Measurements from ENCODE around the gene SRSF10.
"Not testable (repeated sequence)": the region's sequence is repeated elsewhere in the genome, so short reads cannot be mapped to it uniquely, and the experiment has no call there.

The SRSF10 gene

DNA sequence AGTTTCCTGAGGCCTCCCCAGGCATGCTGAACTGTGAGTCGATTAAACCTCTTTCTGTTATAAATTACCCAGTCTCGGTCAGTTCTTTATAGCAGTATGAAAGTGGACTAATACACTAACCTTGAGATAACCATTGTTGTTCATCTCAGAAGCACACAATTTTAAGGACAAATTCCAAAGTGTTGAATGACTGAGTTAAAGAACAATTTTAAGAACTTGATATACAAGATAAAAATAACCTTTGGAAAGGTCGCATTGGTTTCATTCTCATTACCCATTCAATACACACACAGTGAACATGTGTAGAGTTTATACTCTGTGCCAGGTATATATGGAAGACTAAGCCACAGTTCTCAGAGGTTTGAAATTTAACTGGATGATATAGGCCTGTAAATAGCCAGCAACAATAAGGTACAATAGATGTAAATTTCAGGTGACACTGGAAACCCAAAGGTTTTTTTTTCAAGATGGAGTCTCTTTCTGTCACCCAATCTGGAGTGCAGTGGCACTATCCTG lies 19.1 kb upstream of the SRSF10 start:
- in situ Hi-C loops (cut with HindIII; ENCODE audit: low sequenced_read_pairs): no loop called here

DNA sequence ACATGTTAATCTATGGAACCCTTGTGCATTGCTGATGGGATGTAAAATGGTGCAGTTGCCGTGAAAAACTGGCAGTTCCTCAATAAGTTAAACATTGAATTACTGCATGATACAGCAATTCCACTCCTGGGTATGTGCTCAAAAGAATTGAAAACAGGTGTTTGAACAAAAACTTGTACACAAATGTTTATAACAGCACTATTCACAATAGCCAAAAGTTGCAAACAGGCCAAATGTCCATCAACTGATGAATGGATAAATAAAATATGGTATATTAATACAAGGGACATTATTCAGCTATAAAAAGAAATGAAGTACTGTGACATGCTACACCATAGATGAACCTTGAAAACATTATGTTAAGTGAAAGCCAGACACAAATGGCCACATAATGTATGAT lies 17.7 kb upstream of the SRSF10 start:
- in situ Hi-C loops (cut with HindIII; ENCODE audit: low sequenced_read_pairs): no loop called here

DNA sequence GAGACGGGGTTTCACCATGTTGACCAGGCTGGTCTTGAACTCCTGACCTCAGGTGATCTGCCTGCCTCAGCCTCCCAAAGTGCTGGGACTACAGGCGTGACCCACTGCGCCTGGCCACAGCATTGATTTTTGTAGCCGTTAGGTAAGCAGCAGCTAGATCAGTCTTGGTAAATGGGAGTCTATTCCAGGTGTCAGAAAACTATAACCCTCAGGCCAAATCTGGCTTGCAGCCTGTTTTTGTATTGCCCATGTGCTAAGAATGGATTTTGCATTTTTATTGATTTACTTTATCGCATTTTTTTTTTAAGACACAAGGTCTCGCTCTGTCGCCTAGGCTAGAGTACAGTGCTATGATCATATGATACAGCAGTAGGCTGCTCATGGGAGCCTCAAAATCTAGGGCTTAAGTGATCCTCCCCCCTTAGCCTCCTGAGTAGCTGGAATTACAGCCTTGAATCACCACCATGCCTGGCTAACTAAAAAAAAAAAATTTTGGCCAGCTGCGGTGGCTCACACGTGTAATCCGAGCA lies 16.6 kb upstream of the SRSF10 start:
- in situ Hi-C loops (cut with HindIII; ENCODE audit: low sequenced_read_pairs): no loop called here

DNA sequence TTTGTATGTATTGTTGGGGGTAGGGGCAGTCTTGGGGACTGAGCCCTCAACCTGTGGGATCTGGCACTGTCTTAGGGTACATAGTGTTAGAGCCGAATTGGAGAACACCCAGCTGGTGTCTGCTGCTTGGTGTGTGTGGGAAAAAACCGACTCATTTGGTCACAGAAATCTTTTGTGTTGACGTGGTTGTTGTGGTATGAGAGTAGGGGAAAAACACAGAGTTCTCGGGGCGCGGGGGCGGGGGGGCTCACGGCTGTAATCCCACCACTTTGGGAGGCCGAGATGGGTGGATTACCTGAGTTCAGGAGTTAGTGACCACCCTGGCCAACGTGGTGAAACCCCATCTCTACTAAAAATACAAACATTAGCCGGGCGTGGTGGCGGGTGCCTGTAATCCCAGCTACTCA lies 15.3 kb upstream of the SRSF10 start:
- in situ Hi-C loops (cut with HindIII; ENCODE audit: low sequenced_read_pairs): no loop called here

DNA sequence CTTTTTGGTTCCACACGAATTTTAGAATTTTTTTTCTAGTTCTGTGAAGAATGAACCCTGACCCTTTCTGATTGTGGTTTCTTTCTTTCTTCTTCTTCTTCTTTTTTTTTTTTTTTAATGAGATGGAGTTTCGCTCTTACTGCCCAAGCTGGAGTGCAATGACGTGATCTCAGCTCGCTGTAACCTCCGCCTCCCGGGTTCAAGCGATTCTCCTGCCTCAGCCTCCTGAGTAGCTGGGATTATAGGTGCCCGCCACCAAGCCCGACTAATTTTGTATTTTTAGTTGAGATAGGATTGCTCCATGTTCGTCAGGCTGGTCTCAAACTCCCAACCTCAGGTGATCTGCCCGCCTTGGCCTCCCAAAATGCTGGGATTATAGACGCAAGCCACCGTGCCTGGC lies 11.9 kb upstream of the SRSF10 start:
- in situ Hi-C loops (cut with HindIII; ENCODE audit: low sequenced_read_pairs): not testable (repeated sequence)

DNA sequence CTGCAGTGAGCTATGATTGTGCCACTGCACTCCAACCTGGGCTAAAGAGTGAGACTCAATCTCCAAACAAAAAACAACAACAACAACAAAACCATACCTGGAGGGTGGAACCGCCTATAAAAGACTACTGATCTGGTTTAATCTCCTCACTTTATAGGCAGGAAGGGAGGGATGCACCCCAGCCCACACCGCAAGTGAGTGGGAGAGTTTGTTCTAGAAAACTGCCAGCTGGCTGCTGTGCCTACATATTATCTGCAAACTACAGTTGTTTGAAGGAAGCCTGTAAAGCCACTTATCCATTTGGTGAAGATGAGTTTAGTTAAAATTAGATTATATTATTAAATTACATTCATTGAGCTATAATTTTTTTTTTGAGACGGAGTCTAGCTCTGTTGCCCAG lies 9.1 kb upstream of the SRSF10 start:
- in situ Hi-C loops (cut with HindIII; ENCODE audit: low sequenced_read_pairs): no loop called here

DNA sequence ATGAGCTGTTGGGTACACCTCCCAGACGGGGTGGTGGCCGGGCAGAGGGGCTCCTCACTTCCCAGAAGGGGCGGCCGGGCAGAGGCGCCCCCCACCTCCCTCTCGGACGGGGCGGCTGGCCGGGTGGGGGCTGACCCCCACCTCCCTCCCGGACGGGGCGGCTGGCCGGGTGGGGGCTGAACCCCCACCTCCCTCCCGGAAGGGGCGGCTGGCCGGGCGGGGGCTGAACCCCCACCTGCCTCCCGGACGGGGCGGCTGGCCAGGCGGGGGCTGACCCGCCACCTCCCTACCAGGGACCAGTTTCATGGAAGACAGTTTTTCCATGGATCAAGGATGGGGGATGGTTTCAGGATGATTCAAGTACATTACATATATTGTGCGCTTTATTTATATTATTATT lies 6.9 kb upstream of the SRSF10 start:
- in situ Hi-C loops (cut with HindIII; ENCODE audit: low sequenced_read_pairs): not testable (repeated sequence)

DNA sequence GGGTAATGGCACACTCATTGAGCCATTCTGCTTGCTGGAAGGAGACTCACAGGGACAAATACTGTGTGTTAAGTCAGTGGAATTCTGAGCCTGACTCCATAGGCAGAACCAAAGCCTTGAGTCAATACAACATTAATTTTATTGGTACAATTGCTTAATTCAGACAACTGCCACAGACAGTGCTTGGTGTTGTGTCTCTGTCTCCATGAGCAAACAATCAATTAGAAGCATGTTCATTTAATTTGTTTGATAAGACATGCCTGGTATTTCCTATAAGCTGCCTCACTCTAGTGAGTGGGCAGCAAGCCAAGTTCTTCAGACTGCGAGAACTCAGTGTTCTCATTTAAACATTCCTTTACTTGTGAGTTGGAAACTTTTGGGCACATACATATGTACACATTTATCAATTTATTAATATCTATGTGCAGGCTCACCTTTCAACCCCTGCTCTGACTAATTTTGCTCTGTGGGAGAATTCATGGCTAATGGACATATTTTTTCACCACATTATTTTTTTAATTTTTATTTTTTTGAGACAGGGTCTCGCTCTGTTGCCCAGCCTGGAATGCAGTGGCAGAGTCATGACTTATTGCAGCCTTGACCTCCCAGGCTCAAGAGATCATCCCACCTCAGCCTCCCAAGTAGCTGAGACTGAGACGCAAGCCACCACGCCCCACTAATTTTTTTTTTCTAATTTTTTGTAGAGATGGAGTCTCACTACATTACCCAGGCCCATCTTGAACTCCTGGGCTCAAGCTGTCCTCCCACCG lies 4.5 kb upstream of the SRSF10 start:
- in situ Hi-C loops (cut with HindIII; ENCODE audit: low sequenced_read_pairs): no loop called here

DNA sequence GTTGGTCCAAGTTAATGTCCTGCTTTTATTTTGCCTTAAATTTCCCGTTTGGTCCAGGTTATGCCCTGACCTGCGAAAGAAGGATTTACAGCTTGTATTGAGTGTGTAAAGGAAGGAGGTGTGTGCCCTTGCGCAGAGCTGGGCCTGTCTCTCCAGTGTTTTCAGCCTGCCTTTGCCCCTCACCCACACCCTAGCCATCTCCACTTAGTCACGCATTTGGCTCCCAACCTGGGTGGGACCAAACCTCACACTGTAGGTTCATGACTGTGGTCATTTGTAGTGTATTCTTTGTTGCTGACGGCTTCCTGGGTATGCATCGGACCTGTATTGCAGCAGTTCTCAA lies 572 bp upstream of the SRSF10 start:
- in situ Hi-C loops (cut with HindIII; ENCODE audit: low sequenced_read_pairs): no loop called here

DNA sequence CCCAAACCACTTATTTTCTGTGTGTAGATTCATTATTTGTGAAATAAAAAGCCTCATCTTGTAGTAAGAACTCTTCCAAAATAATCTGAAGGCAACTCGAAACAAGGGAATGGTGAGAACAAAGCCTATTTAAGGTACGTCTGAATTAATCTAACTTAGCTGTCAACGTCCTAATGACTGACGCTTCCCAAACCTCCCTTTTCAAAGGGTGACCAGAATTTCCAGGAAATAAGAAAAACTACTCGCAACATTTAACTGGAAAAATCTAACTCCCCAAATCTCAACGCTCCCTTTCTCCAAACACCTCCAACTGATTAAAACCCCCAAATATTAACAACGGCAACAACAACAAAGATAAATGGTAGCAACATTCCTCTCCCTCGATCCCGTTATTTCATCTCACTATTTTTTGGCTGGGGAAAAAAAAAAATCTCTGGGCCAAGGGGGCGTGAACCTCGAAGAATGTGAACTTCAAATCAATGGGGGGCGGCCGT lies 693 bp downstream of the SRSF10 start:
- in situ Hi-C loops (cut with HindIII; ENCODE audit: low sequenced_read_pairs): no loop called here

DNA sequence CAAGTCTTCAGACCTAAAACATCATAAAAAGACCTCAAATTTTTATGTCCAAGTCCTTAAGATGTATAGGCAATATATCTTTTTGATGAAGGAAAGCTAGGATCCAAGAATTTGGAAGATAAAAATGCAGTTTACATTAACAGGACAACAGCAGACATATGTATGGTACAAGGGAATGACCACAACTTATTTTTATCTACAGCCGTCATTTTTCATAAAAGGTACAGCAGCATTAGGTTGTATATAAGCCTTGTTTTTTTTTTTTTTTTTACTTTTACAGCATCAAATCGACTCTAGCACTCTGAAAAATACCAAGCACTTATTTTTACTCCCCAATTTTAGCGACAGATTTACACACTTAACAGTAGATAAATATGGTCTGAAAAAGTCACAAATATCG lies 1.3 kb downstream of the SRSF10 start:
- in situ Hi-C loops (cut with HindIII; ENCODE audit: low sequenced_read_pairs): no loop called here

DNA sequence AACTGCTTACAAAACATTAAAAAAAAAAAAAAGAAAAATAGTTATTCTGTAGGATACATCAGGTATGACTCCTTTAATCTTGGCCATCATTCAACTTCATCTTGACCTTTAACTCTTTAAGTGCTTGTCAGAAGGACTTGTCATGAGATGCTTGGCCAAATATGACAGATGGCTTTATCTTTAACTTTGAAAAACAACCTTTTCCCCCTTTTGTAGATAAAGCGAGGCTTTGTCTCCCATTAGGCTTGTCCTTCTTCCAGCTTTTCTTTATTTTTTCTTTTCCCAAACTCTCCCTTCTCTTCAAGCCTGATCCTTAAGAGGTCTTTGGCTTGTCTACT lies 2.3 kb downstream of the SRSF10 start:
- in situ Hi-C loops (cut with HindIII; ENCODE audit: low sequenced_read_pairs): no loop called here

DNA sequence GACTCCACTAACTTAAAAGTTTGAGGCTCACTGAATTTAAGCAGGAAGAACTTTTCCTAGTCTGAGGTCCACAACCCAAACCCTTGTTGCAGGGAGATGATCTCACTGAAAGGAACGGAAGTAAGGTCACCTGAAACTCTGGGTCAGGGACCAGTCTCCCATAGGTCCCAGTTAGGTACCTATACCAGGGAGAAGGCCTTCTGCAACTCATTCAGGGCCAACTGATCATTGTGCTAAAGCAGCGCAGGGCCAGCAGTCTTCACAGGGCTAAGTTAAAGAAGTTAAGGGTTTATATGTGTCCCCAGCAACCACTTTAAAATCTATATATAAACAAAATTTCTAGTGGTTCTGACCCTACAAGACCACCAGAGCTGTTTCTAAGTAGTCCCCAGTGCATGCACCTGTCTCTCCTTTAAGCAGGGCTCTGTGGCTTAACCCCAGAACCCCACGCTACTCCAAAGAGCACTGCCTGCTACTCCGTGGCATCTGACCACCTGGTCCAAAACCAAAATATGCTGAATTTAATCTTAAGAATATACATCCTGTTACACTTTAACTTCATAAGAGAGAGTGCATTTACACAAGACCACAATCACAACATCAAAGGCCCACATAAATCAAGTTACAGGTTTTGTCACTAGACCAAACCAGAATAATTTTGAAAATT lies 2.8 kb downstream of the SRSF10 start:
- in situ Hi-C loops (cut with HindIII; ENCODE audit: low sequenced_read_pairs): no loop called here

DNA sequence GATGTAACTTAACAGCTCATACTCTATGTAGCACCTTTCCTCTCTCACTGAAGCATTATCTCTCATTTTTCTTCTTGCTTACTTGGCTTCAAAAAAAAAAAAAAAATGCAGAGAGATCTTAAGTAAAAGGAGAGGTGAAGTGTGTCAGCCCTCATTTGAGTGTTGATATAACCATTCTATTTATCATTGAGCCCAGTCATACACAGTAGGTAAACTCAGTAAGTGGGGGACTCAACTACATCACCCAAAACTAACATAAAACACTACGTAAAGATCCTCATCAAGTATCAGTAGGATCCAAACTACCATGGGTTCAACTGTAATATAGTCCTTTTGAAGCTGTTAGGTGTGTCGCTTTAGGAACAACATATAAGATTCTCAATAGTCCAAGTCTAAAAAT lies 12.3 kb downstream of the SRSF10 start:
- in situ Hi-C loops (cut with HindIII; ENCODE audit: low sequenced_read_pairs): no loop called here

DNA sequence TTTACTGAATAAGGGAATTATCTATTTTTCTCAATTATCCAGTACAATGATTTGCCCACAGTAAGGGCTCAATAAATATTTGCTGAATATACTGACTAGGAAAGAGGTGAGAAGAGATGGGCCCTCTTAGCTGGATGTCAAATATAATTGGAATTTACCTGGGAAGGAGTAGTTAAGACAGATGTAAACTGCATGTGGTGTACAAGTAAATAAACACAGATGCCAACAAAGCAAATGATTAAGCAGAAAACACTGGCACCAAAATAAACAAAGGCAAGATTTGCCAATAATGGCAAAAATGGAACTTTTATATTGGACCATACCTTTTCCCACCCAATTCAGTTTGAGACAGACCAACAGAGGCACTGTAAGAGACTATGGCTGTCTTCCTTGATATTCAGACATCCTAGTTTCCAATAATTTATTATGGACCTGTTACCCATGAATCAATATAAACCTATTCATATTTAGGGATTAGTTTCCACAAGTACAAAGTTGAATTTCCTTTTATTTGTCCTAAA lies 13.1 kb downstream of the SRSF10 start:
- in situ Hi-C loops (cut with HindIII; ENCODE audit: low sequenced_read_pairs): no loop called here

DNA sequence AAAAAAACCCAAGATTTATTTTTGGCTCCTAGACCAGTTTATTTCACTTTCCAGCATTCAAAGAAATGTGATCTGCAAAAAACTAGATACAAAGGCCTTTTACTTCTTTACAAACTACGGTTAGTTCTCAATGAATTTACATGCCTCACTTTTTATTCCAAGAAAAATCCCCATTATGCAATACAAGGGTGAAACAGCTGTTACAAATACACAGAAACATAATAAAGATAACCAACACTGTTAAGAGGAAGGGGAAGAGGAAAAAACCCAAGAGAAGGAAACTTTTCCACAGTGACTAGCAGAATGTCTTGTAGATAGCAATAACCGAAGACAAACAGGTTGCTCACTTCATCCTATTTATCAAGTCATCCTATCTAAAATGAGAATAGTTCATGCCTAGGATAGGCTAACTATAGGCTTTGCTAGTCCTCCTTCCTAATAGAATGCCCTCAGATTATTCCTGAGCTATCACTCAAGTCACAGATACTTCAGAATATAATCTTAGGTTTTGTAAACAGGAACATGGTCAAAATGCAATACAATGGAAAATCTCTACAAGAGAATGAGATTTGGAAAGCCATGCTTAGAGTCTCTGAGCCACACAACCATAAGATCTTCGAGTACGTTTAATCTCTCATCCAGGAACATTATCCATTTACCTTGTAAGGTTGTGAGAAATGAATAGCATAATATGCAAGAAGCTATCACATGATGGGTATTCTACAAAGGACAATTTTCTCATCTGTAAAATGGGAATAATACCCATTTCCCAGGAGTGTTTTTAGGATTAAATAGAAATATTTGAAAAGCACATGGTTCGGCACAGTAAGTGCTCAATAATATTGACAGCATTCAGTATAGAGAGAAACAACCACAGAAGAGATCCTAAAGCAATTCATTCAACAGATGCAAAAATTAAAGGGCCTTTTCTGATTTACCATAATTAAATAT lies 15.1 kb downstream of the SRSF10 start:
- in situ Hi-C loops (cut with HindIII; ENCODE audit: low sequenced_read_pairs): loop anchor here (5.0 kb wide), 2 partner anchors 62 to 103 kb away; no protein-coding TSS in a partner anchor

DNA sequence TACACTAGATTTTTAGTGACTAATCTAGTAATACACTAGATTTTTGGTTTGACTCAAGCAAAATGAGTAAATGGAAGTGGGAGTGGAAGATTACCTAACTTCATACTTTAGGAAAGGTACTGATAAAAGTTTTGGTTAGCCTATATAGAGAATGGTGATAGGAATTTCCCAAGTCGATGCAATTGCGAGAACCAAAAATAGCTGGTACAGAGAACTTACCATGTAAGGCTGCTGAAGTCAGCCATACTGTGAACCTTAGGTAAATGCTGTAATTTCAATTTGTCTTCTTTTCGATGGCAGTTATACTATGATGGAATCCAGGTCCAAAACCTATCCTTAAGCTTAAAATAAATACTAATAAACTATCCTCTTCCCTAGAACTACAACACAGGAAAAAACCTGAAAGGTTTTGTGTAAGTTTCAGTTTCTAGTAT lies 15.9 kb downstream of the SRSF10 start:
- in situ Hi-C loops (cut with HindIII; ENCODE audit: low sequenced_read_pairs): loop anchor here (5.0 kb wide), 2 partner anchors 63 to 102 kb away; no protein-coding TSS in a partner anchor

DNA sequence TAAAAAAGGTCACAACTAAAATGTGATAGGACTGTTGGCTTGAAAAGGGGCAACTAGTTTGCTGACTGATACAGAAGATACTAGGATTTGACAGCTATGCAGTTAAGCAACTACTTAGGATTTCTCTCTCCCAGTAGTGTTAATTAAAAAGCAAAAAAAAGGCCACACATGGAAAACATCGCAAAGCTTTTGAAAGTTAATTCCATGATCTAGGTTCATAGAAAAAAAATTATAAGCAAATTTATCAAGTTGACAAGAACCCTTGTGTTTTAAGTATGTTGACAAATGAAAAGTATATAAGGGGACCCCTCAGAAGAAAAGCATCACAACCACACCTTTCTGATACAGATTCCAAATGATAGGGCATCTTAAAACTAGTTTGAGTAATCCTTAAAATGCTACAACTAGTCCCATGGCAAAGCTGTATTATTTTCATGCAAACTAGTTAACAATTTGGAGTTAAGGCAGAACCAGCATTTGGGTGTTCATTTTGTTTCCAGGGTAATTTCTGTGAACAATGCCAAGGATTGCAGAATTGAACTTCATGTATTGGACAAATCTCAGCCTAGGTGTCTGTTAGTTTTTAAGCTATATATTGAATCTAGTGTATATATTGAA lies 16.4 kb downstream of the SRSF10 start:
- in situ Hi-C loops (cut with HindIII; ENCODE audit: low sequenced_read_pairs): loop anchor here (5.0 kb wide), 2 partner anchors 64 to 101 kb away; no protein-coding TSS in a partner anchor

DNA sequence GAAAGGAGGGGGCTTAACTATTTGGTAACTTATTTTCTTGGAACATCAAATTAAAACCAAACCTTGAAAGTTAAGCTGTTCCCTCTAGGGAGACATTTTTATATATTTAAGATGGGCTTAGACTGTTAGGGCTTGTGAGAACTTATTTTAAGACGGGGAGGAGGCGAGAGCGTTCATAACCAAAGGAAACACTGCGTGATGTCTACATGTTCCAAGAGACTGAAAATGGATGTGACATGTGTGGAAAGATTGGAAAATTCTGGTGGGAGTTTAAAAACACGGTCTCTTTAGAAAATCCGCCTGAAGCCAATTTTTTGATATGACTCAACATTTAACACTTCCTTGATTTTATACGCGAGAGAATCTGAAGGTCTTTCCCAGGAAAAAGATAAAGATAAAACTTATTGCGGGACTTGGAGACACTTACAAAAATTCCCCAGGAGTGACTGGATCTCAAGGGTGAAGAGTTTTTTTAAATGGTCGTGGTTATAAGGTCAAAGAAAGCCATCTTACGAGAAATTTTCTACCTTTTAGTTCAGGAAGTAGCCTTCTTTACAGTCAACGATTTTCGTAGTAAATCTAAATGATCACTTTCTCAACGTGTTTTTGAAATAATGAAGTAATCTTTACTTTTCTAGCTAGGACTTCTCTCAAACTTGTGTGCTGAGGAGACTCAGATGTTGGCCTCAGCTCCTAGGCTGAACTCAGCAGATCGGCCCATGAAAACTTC lies 19.7 kb downstream of the SRSF10 start:
- in situ Hi-C loops (cut with HindIII; ENCODE audit: low sequenced_read_pairs): loop anchor here (5.0 kb wide), 2 partner anchors 67 to 98 kb away; no protein-coding TSS in a partner anchor

Measured in endothelial cell of hepatic sinusoid (primary cell).